Astrocyte of the spinal cord (primary cell): Measurements from ENCODE around the gene RBMY1D.
"Not testable (repeated sequence)": the region's sequence is repeated elsewhere in the genome, so short reads cannot be mapped to it uniquely, and the experiment has no call there.

Experiments
- DNase-seq: peaks from one replicate; pipeline ENCODE4 v3.0.0; 2011; ENCODE audit warnings: low read depth, low spot score
- H3K4me3 ChIP-seq: 2 replicates; pipeline ENCODE4 v1.5.1; 2011; ENCODE audit warnings: low read depth, mild to moderate bottlenecking, low read length, moderate library complexity
- in situ Hi-C: cut with HindIII; loops from 2 replicates; pipeline ENCODE4 v1.10.0; 2017; ENCODE audit warnings: low sequenced_read_pairs
- TF ChIP-seq, protein P1 (sequence below): IDR thresholded peaks from 2 replicates; pipeline ENCODE4 v1.5.1; 2012; ENCODE audit warnings: low read depth, mild to moderate bottlenecking, low read length, inconsistent platforms

RBMY1D gene

DNA sequence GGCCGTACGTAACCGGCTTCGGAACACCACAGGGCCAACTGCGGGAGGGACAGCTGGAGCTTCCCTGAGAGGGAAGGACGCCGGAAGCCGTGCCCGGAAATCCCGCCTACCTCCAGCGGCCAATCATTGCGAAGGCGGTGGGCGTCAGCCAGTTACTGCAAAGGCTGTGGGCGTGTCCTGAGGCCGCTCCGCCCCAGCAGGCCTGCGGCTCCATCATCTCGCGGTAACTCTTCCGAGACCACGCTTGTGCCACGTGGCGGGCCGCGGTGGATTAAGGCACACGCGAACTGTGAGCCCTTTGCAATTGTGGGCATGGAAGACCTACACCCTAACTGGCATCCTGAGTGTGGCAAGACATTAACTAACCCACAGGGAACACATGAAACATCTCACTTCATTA, at the start of gene RBMY1D:
TSS of gene RBMY1D (minus strand) at position 101 of the 400 bp plus-strand sequence. CDS start 2,013 bp downstream, outside the sequence.
- DNase-seq, H3K4me3 ChIP-seq, in situ Hi-C loops: not testable (repeated sequence)

DNA sequence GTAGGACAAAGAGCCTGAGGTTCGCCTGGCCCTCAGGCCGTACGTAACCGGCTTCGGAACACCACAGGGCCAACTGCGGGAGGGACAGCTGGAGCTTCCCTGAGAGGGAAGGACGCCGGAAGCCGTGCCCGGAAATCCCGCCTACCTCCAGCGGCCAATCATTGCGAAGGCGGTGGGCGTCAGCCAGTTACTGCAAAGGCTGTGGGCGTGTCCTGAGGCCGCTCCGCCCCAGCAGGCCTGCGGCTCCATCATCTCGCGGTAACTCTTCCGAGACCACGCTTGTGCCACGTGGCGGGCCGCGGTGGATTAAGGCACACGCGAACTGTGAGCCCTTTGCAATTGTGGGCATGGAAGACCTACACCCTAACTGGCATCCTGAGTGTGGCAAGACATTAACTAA, 23.6 kb upstream of the RBMY1D start, which contains the start of gene RBMY1E:
TSS of gene RBMY1E (minus strand) at position 101 of the 400 bp plus-strand sequence. CDS start 1,978 bp downstream, outside the sequence.
- in situ Hi-C loops, H3K4me3 ChIP-seq, DNase-seq: not testable (repeated sequence)

GRCh38 chrY:21869407-21870076, 24.8 kb downstream of the RBMY1D start:
- in situ Hi-C loops, DNase-seq, H3K4me3 ChIP-seq: not testable (repeated sequence)

GRCh38 chrY:21845481-21845880, 48.8 kb downstream of the RBMY1D start:
- TF ChIP-seq, protein P1, sequence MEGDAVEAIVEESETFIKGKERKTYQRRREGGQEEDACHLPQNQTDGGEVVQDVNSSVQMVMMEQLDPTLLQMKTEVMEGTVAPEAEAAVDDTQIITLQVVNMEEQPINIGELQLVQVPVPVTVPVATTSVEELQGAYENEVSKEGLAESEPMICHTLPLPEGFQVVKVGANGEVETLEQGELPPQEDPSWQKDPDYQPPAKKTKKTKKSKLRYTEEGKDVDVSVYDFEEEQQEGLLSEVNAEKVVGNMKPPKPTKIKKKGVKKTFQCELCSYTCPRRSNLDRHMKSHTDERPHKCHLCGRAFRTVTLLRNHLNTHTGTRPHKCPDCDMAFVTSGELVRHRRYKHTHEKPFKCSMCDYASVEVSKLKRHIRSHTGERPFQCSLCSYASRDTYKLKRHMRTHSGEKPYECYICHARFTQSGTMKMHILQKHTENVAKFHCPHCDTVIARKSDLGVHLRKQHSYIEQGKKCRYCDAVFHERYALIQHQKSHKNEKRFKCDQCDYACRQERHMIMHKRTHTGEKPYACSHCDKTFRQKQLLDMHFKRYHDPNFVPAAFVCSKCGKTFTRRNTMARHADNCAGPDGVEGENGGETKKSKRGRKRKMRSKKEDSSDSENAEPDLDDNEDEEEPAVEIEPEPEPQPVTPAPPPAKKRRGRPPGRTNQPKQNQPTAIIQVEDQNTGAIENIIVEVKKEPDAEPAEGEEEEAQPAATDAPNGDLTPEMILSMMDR = no peak
- DNase-seq = no peak
- in situ Hi-C loops = no loop called here
- no peak overlapping the region for H3K4me3 ChIP-seq

DNA sequence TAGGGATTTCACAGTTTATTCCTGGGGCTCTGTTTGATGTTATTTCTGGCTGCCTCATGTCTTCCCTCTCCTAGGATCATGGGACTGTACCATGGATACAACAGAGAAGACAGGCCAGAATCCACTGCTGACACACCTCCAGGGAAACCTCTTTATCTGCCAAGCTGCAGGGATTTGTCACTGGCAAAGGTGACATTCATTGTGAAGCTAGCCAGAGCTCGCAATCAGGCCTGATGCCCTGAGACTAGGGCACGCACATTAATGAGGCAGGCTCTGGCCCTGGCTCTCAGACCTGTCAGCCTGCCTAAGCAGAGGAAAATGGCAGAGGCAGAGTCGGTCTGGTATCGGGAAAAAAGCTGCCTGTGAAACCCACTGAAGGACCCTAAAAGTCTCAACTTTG, 52.2 kb downstream of the RBMY1D start:
- in situ Hi-C loops = no loop called here
- no peak for DNase-seq
- TF ChIP-seq, protein P1 = no peak
- H3K4me3 ChIP-seq = no peak overlapping the region

- in situ Hi-C loops = no loop called here
- no peak overlapping the region for H3K4me3 ChIP-seq
- TF ChIP-seq, protein P1 = no peak
These were observed 54.8 kb downstream of the RBMY1D start for GRCh38 chrY:21839489-21839888.

DNA sequence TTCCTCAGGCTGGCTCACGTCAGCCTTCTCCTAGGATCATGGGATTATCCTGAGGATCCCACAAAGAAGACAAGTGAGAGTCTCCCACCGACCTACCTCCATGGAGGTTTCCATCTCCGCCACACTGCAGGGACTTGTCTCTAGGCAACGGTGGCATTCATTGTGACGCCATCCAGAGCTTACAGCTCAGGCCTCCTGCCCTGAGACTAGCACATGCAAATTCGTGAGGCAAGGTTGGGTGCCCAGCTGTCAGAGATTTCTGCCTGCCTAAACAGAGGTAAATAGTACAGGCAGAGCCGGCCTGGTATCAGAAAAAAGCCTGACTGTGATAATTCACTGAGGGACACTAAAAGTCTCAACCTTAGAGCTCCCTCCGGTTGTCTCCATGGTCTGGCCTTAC, 58.0 kb downstream of the RBMY1D start:
- no peak for DNase-seq
- TF ChIP-seq, protein P1 = no peak
- H3K4me3 ChIP-seq = no peak overlapping the region
- in situ Hi-C loops = no loop called here

More at GRCh38 chrY:21839489-21839888, 54.8 kb downstream of the RBMY1D start:
- DNase-seq = no peak

- TF ChIP-seq, protein P1 = no peak
- no peak for DNase-seq
- in situ Hi-C loops = no loop called here
These were observed 59.3 kb downstream of the RBMY1D start for GRCh38 chrY:21835052-21835451.

More at GRCh38 chrY:21835052-21835451, 59.3 kb downstream of the RBMY1D start:
- no peak overlapping the region for H3K4me3 ChIP-seq
